GM18909 (cell line): ENCODE data around the gene FAM217A.

Source experiments
- ATAC-seq: cut with Tn5 transposase; IDR thresholded peaks from one replicate; pipeline ENCODE4 v1.9.1; 2021; ENCODE audit warnings: mild to moderate bottlenecking; ENCODE audit not compliant: unreplicated experiment, poor library complexity

Gene FAM217A

DNA sequence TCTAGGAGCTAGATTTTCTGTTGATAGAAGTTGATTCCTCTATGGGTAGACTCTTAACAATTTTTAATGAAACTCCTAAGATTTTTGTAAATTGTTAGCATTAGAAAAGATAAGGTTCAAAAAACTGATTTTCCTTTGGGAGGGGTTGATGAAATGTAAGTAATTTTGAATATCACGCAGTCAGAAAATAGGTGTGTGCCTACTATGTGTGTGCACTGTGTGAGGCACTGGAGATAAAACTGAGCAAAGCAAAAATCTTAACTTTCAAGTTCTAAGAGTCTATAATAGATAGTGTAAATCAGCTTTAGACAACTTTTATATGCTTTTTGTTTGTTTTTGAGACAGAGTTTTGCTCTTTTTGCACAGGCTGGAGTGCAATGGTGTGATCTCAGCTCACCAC is 53.3 kb downstream of the FAM217A start:
- ATAC-seq = no peak

GRCh38 chr6:4023240-4023639 is 55.7 kb downstream of the FAM217A start:
- ATAC-seq = no peak

- peak; percentile 9 for ATAC-seq
Measured at GRCh38 chr6:4021854-4022695, 56.9 kb downstream of the FAM217A start.

DNA sequence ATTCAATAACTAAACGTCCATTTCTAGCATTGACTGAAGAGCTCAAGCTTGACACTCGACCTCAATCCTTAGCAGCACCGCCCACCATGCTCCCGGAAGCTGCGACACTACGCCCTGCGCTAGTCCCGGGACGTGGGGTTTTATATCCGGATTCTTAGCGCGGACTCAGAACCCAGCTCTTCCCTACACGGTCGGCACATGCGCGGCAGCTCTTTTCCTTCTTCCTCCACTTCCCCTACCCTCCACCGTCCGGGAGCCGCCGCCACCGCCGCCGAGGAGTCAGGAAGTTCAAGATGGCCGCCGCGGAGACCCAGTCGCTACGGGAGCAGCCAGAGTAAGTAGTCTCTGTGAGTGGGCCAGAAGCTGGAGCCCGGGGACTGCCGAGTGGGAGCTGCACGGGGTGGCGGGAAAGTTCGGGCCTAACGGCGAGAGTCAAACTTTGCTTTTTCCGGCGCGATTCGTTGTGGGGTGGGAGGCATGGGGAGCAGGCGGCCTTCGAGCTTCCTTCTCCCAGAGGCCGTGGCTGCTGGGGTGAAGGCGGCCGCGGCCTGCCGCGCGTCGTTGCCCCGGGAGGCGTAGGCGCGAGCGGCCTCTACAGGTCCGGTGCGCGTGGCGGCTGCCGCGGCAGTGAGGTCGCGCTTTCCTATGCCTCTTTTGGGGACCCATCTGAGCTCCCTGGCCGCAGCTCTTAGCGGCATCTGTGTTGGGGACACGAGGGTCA is 57.6 kb downstream of the FAM217A start:
- peak; percentile 64 for ATAC-seq

DNA sequence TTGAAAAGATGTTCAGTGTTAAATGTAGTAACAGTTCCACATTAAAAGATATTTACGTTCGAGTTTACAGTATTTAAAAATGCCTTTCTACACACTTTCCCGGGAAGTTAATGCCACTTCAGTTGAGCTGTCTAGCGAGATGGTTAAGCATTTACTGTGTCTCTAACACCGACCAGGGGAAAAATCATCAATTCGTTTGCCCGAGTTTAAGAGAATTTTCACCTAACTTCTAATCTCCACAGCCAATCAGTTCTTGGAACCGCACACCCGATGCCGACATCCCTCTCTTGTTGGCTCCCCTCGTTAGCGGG is 58.2 kb downstream of the FAM217A start:
- ATAC-seq = no peak

DNA sequence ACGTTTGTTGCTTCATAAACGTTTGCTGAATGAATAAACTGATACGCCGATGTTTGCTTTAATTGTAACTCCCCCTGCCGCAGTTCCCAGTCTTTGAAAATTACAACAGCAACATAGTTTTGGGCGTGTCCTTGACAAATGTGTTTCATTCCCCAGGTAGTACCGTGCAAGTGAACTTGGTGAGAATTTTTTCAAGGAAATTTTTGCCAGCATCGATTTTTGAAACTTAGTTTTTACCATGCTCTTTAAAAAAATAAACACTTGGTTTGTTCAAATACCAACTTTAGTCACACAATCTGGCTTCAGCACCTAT is 60.1 kb downstream of the FAM217A start:
- peak; percentile 1 for ATAC-seq
